DND-41 (cell line): ENCODE results near the gene ECSCR.

ENCODE experiments used
- EZH2 ChIP-seq: IDR thresholded peaks from 3 replicates; pipeline ENCODE4 v1.6.1; 2012; ENCODE audit warnings: borderline replicate concordance, low read depth, mild to moderate bottlenecking, moderate library complexity, low read length, inconsistent platforms; ENCODE audit not compliant: severe bottlenecking
- TF ChIP-seq, protein P1 (sequence below): IDR thresholded peaks from 2 replicates; pipeline ENCODE4 v1.5.1; 2012; ENCODE audit warnings: borderline replicate concordance, low read length, moderate library complexity, mild to moderate bottlenecking; ENCODE audit not compliant: poor library complexity, severe bottlenecking; ENCODE audit errors: extremely low read depth

DNA sequence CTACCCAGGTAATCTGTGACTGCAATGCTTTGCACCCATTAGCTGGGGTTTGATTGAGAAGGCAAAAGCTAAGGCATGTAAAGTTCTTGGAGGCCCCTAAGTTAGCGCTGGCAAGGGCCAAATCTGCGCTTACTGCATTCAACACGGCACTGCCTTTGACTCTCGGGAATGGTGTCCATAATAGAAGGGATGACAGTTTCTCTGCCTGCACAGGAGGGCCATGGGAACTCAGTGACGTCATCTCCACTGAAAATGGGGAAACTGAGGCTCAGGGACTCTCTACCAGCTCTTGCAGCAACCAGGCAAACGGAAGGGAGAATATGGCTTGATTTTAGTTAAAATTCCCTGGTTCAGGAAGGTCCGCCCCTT, 59.1 kb downstream of the ECSCR start:
- TF ChIP-seq, protein P1, sequence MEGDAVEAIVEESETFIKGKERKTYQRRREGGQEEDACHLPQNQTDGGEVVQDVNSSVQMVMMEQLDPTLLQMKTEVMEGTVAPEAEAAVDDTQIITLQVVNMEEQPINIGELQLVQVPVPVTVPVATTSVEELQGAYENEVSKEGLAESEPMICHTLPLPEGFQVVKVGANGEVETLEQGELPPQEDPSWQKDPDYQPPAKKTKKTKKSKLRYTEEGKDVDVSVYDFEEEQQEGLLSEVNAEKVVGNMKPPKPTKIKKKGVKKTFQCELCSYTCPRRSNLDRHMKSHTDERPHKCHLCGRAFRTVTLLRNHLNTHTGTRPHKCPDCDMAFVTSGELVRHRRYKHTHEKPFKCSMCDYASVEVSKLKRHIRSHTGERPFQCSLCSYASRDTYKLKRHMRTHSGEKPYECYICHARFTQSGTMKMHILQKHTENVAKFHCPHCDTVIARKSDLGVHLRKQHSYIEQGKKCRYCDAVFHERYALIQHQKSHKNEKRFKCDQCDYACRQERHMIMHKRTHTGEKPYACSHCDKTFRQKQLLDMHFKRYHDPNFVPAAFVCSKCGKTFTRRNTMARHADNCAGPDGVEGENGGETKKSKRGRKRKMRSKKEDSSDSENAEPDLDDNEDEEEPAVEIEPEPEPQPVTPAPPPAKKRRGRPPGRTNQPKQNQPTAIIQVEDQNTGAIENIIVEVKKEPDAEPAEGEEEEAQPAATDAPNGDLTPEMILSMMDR: no peak
- TF ChIP-seq EZH2: no peak
